Lung (tissue), 12 donors: ENCODE data around the gene NFXL1. TPM values are rescaled to one million over a fixed set of nuclear protein-coding genes. Genes with fewer than 3 reads are reported as not detected.

Experiments
- ATAC-seq: fragments of 200-7000 bp; cut with Tn5 transposase; one replicate; pipeline ENCODE4 v1.9.1; 2020; ENCODE audit warnings: moderate number of reproducible peaks; ENCODE audit not compliant: insufficient read depth, low FRiP score
- DNase-seq, 3 donors: peaks; one replicate each; pipeline ENCODE4 v3.0.0-alpha.2; 2013 to 2017
- H3K27ac ChIP-seq, 2 donors: one replicate each; pipeline ENCODE4 v1.5.1; 2013; ENCODE audit warnings: mild to moderate bottlenecking in 2 of 2, moderate library complexity in 2 of 2, control low read depth in 1 of 2, inconsistent platforms in 1 of 2, low read depth in 1 of 2, low read length in 1 of 2
- H3K27me3 ChIP-seq, 3 donors: one replicate each; pipeline ENCODE4 v1.5.1; 2013; ENCODE audit warnings: low read length in 2 of 3; ENCODE audit not compliant: control insufficient read depth in 3 of 3, insufficient read depth in 3 of 3
- H3K36me3 ChIP-seq, 4 donors: one replicate each; pipeline ENCODE4 v1.5.1; 2013; ENCODE audit warnings: low read length in 4 of 4, mild to moderate bottlenecking in 1 of 4, moderate library complexity in 1 of 4; ENCODE audit not compliant: control insufficient read depth in 4 of 4, insufficient read depth in 4 of 4
- H3K4me1 ChIP-seq, 5 donors: one replicate each; pipeline ENCODE4 v1.5.1; 2013; ENCODE audit warnings: low read length in 5 of 5, mild to moderate bottlenecking in 2 of 5, moderate library complexity in 1 of 5; ENCODE audit not compliant: control insufficient read depth in 5 of 5, insufficient read depth in 5 of 5
- H3K4me3 ChIP-seq: one replicate; pipeline ENCODE4 v1.5.1; 2013; ENCODE audit warnings: mild to moderate bottlenecking, control low read depth, moderate library complexity
- H3K9ac ChIP-seq, 2 donors: one replicate each; pipeline ENCODE4 v1.5.1; 2013; ENCODE audit warnings: low read length in 2 of 2, control low read depth in 1 of 2; ENCODE audit not compliant: insufficient read depth in 1 of 2
- H3K9me3 ChIP-seq, 4 donors: one replicate each; pipeline ENCODE4 v1.5.1; 2013; ENCODE audit warnings: low read length in 3 of 4, mild to moderate bottlenecking in 1 of 4, moderate library complexity in 1 of 4; ENCODE audit not compliant: control insufficient read depth in 4 of 4, insufficient read depth in 3 of 4
- WGBS, 2 donors: extraction: QIAGEN DNeasy Blood & Tissue Kit; methylation state at CpG; one replicate each; pipeline ENCODE4 v1.1.7; 2013; 5-methylcytosine and 5-hydroxymethylcytosine counted together
- polyA plus RNA-seq, 2 donors: library from polyadenylated mRNA; stranded (reverse); fragments of 200-250 nt; gene quantifications; one replicate each; pipeline ENCODE4 v1.2.1, GENCODE V29; 2013
- total RNA-seq, 2 donors: library from RNA; depleted of rRNA in 1 of 2; stranded (reverse); fragments of >200 nt in 1 of 2; gene quantifications; one replicate each; pipeline ENCODE4 v1.2.1, GENCODE V29; 2014 to 2021
- TF ChIP-seq, protein P1 (sequence below): IDR thresholded peaks from 2 replicates; pipeline ENCODE4 v1.5.1; 2012; ENCODE audit warnings: mild to moderate bottlenecking; ENCODE audit errors: control extremely low read depth, extremely low read depth
- donor health status: control.
- donor health status: control.
- donor health status: Bipolar disorder and iron deficiency.
- donor health status: healthy.
- donor health status: DM: yes; HTN: yes; CAD: no.

The NFXL1 gene
- total and polyA plus RNA-seq, 4 donors = 4.6 to 27.2 (median 8.8) TPM

DNA sequence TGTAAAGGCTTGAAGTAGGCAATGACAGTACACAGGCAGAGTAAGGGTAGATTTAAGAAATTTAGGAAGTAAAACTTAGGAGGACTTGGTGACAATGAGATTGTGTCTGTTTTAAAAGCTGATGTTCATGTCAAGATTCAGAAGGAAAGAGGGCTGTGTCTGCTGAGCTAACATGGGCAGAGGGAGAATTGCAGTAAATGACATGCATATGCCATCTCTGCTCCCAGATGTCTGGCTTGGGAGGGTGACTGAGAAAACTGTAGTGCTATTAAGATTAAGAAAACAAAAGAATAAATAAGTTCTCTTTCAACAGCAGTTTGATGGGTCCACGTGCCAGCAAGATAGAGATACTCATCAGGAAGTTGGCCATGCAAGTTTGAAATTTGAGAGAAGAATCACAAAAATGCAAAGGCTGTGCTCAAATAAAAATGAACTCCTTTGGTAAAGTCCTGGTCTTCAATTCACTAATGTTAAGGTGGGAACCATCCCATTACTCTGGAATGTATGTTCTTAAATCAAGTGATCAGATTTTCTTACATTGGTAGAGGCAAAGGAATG is 7.2 kb downstream of the NFXL1 start:
- DNase-seq (no peak), ATAC-seq (no peak)
- H3K4me3 ChIP-seq = no peak overlapping the region
- no peak overlapping the region for H3K27ac ChIP-seq
- no peaks in the 10 kb centered on the region for H3K9me3 ChIP-seq
- H3K4me1 ChIP-seq = peaks cover 0 to 5% (median 0%) of the 10 kb centered on the region in 5 donors
- TF ChIP-seq, protein P1, sequence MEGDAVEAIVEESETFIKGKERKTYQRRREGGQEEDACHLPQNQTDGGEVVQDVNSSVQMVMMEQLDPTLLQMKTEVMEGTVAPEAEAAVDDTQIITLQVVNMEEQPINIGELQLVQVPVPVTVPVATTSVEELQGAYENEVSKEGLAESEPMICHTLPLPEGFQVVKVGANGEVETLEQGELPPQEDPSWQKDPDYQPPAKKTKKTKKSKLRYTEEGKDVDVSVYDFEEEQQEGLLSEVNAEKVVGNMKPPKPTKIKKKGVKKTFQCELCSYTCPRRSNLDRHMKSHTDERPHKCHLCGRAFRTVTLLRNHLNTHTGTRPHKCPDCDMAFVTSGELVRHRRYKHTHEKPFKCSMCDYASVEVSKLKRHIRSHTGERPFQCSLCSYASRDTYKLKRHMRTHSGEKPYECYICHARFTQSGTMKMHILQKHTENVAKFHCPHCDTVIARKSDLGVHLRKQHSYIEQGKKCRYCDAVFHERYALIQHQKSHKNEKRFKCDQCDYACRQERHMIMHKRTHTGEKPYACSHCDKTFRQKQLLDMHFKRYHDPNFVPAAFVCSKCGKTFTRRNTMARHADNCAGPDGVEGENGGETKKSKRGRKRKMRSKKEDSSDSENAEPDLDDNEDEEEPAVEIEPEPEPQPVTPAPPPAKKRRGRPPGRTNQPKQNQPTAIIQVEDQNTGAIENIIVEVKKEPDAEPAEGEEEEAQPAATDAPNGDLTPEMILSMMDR = no peak
- H3K27me3 ChIP-seq = no peaks in the 10 kb centered on the region
- no peak overlapping the region for H3K9ac ChIP-seq
- 0 to 27% methylated on average over 1 of the region's 1 CpG for WGBS, 2 donors
- H3K36me3 ChIP-seq = peaks cover 5 to 33% (median 13%) of the 10 kb centered on the region in 4 donors

DNA sequence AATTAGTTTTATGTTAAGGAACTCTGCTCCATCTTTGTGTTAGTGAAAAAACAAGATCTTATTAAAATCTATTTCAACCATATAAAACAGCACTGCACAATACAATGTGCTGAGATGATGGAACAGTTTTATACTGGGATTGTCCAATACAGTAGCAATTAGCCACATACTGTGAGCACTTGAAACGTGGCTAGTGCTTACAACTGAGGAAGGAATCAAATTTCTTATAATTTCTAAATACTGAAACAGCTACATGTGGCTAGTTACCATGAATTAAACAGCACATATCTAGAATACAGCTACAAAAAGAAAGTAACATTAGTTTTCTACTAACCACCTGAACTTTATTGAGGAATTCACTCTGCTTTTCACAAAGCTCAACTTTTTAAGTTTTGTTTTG is 14.7 kb downstream of the NFXL1 start:
- no peaks in the 10 kb centered on the region for H3K4me1 ChIP-seq
- H3K36me3 ChIP-seq = peaks cover 15 to 44% (median 32%) of the 10 kb centered on the region in 4 donors
- no peaks in the 10 kb centered on the region for H3K9me3 ChIP-seq
- H3K4me3 ChIP-seq = no peak overlapping the region
- no peak for ATAC-seq
- no peak for DNase-seq
- WGBS, 2 donors = 73 to 78% methylated on average over 1 of the region's 1 CpG
- TF ChIP-seq, protein P1 = no peak
- H3K27me3 ChIP-seq = no peaks in the 10 kb centered on the region
- H3K9ac ChIP-seq = no peak overlapping the region
- H3K27ac ChIP-seq = no peak overlapping the region

DNA sequence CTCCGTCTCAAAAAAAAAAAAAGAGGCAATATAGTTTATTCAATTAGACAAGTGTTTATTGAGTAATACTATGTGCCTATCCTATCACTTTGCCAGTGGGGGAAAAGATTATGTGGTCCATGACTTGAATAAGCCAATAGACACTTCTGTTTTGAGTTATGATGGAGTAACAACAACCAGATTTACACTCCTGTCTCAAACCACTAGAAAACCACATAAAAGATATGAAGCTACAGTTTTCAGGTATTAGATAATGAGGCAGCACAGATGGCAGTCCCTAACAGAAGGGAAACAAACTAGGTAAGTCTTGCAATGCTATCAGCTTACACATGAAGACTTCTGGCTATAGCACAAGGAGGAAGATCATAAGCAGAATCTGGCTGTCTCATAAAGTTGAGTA is 22.5 kb downstream of the NFXL1 start:
- no peaks in the 10 kb centered on the region for H3K9me3 ChIP-seq
- ATAC-seq = no peak
- H3K9ac ChIP-seq = no peak overlapping the region
- TF ChIP-seq, protein P1 = no peak
- no peaks in the 10 kb centered on the region for H3K27me3 ChIP-seq
- 97 to 100% methylated on average over 1 of the region's 1 CpG for WGBS, 2 donors
- no peak overlapping the region for H3K4me3 ChIP-seq
- H3K27ac ChIP-seq = no peak overlapping the region
- no peaks in the 10 kb centered on the region for H3K4me1 ChIP-seq
- no peak for DNase-seq
- peaks cover 12 to 57% (median 43%) of the 10 kb centered on the region in 4 donors for H3K36me3 ChIP-seq

DNA sequence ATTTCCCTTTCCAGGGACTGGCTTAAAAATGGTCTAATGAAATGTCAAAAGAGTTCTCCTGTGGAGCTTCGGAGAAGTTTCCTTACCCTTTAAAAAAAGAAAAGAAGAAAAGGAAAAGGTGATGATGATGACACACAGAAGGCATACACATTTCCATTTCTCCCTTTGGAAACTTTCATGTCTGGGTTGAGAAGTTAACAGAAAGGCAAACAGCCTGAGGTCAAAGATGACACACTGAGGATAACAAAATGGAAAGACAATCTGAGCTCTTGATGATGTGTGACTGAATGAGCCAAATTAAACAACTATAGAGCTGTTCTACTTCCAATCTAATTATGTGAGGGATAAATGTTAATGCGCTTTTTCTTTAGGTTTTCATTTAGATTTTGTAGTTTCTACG is 32.2 kb downstream of the NFXL1 start:
- peak; percentile 42 to 96 (median 95) for DNase-seq
- ATAC-seq = no peak
- Histone ChIP-seq H3K27ac (no peak overlapping the region), H3K27me3 (no peaks in the 10 kb centered on the region), H3K4me1 (peaks cover 0 to 35% (median 0%) of the 10 kb centered on the region in 5 donors), H3K9me3 (no peaks in the 10 kb centered on the region), H3K36me3 (peaks cover 6 to 25% (median 19%) of the 10 kb centered on the region in 4 donors), H3K9ac (no peak overlapping the region), H3K4me3 (no peak overlapping the region)
- TF ChIP-seq, protein P1 = no peak
- 82 to 84% methylated on average over 3 of the region's 3 CpGs for WGBS, 2 donors
